GM18526 (cell line): ENCODE results near the gene NPAS2.

Experiments used
- POLR2A ChIP-seq: IDR thresholded peaks from 3 replicates; pipeline ENCODE4 v1.6.1; 2011; ENCODE audit not compliant: insufficient read length; ENCODE audit errors: extremely low read depth

NPAS2 gene

DNA sequence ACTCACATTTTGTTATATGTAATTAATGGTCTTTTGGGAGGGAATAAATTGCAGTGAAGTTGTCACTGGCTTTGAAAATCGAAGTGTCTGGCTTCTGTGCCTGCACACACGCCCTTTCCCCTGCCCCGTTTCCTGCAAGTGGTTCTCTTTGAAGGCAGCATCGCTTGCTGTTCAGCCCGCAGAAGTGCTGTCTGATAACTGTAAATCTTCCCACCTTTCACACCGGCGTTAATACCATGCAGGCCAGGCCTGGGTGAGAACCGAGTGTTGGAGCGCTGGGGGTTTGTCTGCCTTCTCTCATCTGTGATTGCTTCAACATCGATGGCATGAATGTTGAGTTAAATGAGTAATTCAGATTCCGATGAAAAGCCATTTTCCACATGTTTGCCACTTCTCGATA is 144.3 kb downstream of the NPAS2 start:
- TF ChIP-seq POLR2A, result no peak

DNA sequence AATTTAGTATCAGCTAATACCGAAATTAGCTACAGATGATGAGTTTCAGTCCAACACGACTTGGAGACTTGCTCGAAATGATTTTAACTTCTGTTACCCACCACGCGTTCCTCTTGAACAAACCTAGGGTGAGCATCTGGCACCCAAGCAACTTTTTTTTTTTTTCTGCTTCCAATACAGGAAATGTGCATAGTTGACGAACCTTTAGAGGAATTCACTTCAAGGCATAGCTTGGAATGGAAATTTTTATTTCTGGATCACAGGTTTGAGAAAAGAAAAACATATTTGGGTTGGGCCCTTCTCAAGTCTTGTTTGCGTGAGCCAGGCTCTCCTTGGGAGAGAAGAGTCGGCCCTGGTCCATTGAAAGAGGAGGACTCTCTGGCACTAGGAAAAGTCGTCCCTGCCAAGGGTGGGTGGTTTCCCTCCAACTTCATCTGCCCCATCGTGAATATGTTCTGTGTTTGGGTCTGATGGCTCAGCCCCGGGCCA is 144.8 kb downstream of the NPAS2 start:
- TF ChIP-seq POLR2A, result no peak

DNA sequence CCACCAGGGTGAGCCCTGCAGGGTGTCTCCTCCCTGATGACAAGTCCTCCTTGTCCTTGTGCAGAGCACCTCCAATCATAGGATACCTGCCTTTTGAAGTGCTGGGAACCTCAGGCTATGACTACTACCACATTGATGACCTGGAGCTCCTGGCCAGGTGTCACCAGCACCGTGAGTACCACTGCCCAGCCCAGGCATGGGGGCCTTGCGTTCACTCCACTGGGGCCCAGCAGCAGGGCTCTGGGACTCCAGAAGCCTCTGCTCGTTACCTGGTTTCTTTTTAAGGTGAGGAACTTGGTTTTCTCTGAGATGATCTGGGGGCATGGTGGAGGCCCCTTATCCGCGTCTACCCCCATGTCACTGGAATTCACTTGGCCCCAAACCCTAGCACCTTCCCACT is 145.7 kb downstream of the NPAS2 start:
- no peak for TF ChIP-seq POLR2A

DNA sequence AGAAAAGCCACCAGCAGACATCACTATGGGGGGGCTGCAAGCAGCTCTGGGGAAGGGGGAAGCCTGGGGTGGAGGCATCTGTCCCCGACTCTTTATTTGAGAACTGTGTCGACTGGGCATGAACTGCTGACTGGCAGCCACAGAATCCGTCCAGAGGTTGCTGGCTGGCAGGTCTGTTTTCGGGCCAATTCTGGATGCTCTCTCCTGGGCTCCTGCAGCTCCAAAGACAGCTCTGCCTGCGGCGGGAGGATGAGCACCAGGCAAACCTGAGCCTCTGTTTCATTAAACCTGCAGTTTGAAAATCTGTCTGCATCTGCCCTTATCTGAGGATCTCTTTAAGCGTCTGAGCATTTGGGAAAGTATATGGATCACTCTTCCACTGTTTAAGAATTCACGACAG is 147.8 kb downstream of the NPAS2 start:
- TF ChIP-seq POLR2A, result no peak

DNA sequence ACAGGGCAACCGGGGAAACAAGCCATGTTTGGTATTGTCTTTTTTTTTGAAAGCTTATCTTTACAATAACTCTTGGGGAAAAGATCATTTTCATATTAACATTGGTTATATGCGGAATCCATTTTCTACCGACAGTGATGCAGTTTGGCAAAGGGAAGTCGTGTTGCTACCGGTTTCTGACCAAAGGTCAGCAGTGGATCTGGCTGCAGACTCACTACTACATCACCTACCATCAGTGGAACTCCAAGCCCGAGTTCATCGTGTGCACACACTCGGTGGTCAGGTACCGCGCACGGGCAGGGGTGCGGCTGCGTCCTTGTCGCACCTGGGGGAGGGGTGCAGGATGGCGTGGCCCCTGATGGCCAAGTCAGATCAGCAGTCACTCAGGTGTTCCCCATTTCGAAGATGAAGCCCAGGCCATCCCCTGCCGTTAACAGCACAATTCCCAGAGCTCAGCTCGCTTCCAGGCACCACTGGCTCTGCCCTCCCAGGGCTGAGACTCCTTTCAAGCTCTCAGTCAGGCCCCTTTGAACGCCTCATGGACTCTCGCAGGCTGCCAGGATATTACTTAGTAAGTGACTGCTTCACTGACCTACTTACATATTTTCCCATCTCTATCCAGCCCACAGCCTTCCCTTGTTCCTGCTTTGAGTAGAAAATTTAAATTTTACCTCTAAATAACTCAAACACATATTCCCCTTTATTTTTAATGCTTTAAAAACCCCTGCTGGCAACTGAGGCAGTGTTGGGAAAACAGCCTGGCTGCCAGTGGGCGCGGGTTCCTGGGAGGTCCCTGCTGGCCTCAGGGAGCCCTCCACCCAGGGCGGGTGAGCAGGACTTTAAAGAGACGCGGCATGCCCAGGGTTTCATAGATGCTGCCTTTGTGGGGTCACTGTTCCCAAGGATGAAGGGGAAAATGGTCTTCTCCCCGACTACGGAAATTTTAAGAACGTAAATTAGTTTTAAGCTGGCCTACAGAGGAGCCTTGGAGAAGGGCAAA is 148.5 kb downstream of the NPAS2 start:
- no peak for TF ChIP-seq POLR2A

DNA sequence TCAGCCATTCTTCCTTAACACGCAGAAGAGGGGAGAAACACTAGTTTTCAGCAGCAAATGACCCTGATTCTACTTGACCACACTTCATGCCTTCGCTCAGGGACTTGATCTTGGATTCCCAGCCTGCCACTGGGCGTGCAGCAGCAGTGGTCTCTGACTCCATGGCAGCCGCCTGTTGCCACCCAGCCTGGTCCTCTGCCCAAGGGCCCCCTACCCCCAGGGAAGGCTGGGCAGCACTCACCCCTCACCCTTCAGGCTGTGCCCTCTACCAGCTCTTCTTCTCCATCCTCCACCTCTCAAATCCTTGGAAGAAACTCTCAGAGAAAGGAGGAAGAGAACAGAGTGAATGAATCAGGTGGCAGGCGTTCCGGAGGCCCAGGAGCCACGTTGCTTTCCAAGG is 150.1 kb downstream of the NPAS2 start:
- TF ChIP-seq POLR2A, result no peak

DNA sequence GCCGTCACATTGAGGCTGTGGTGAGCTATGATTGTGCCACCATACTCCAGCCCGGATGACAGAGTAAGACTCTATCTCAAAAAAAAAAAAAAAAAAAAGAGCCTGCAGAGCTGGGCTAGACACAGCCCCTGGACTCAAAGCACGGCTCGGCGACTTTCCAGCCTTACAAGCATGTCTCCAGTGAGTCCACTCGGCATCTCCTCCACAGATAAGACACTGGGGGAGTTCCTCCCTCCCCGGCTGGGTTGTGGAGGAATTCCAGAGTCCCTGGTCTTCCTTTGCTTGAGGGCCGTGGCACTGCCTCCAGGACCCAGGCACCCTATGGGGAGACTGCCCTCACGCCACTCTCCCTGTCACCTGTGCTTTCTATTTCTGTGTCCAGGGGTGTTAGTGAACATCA is 151.3 kb downstream of the NPAS2 start:
- no peak for TF ChIP-seq POLR2A

DNA sequence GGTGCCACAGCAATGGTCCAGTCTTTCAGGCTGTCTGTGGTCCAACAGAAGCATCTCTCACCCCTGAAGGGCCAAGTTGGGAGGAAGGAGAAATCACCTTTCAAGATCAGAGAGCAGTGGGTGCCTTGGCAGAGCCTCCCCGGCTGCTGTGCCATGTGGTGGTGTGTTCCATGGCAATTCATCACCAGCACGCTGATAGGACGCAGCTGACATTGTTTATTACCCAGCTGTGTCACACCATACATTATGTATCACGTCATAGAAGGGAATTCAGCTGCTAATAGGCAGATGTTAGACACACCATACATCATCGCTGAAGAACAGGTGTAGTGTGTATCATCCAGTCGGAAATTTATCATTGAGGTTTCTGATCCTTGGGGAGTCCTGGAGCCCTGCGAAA is 152.5 kb downstream of the NPAS2 start:
- TF ChIP-seq POLR2A, result no peak

DNA sequence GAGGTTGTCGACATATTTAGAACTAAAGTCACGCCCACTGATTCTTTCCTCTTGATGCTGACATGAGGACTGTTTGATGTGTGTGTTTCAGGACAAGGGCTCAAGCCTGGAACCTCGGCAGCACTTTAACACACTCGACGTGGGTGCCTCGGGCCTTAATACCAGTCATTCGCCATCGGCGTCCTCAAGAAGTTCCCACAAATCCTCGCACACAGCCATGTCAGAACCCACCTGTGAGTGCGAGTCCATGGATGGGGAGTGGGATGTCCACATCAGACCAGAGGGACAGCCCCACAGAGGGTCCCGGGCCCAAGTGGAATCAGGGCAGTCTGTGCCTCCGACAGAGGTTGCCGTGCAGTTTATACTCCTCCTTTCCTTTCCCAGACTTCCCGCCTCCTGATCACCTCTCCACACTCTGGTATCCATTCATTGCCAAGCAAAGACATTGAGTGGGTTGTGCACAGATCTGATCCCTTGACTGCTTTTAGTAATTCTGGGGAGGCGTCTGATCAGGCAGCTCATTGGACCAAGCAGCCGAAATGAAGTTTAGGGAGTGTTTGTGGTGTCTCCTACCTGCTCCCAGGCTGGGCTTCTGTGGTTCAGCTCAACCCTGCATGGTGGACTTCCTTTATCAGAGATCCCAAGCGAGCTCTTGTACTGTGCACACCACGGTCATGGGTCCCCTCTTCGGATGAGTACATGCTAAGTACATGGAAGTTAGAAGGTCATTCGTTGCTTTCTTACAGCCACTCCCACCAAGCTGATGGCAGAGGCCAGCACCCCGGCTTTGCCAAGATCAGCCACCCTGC is 155.0 kb downstream of the NPAS2 start:
- TF ChIP-seq POLR2A, result no peak

DNA sequence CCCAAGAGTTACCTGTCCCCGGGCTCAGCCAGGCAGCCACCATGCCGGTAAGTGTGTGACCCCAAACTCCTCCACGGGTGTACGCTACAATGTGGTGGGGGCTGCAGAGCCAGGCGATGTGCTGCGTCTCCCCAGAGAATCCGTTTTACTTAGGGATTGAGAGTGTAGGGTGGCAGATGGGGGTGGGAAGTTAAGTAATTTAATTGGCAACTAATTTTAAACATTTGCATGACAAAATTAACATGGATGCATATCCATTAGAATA is 155.5 kb downstream of the NPAS2 start:
- TF ChIP-seq POLR2A, result no peak

DNA sequence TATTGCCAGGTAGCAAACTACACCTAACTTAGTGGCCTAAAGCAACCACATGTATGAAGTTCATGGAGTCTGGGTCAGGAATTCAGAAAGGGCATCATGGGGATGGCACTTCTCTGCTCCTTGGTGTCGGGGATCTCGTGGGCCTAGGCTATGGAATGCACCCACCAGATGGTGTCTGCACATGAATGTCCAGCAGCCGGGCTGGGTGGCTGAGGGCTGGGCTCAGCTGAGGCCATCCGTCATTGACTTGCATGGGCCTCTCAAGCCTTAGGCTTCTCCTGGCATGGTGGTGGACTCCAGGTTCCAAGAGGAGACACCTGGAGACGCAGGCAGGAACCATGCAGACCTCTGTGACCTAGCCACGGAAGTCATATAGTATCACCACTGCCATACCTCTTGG is 156.1 kb downstream of the NPAS2 start:
- no peak for TF ChIP-seq POLR2A

DNA sequence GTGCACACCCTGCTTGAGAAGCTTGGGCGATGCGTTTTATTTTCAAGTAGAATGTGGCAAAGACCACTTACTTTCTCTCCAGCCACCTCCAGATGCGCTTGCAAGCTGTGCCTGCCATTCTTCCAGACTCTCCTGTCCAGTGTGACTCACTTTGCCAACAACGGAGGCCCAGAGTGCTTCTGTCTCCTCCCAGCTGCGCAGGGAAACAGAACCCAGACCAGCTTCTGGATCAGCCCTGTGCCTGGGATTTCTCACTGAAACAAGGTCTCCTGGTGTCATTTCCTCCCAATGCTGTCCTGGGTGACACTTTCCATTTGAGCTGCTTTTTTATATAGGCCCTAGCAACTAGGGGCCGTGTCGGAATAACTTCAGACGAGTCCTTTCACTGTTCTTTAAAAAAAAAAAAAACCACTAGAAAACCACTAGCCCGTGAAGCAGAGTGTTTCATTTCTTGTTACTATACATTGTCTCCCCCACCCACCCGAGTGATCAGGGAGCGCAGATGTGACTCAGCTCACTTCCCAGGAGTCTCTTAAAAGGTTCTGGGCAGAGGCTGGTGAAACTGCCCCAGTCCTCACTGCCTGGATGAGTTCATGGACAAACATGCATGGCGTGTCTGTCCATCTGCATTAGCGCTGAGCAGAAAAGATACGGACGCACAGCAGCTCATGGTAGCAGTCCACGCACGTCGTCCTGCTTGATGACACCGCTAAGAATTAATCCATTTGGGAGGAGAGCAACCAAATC is 156.9 kb downstream of the NPAS2 start:
- no peak for TF ChIP-seq POLR2A

DNA sequence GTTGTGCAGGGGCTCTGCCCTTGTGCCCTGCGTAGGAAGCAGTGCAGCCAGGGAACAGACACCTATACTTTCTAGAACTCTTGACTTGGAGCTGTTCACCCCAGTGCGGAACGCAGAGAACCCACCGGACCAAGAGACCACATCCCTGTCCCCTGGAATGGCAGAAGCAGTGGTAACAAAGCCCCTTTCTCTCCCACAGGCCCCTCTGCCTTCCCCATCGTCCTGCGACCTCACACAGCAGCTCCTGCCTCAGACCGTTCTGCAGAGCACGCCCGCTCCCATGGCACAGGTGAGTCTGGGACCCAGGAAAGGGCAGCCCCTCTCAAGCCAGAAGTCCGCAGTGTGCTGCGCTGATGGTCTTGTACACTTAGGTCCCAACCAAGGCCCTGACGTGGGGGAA is 157.6 kb downstream of the NPAS2 start:
- no peak for TF ChIP-seq POLR2A

DNA sequence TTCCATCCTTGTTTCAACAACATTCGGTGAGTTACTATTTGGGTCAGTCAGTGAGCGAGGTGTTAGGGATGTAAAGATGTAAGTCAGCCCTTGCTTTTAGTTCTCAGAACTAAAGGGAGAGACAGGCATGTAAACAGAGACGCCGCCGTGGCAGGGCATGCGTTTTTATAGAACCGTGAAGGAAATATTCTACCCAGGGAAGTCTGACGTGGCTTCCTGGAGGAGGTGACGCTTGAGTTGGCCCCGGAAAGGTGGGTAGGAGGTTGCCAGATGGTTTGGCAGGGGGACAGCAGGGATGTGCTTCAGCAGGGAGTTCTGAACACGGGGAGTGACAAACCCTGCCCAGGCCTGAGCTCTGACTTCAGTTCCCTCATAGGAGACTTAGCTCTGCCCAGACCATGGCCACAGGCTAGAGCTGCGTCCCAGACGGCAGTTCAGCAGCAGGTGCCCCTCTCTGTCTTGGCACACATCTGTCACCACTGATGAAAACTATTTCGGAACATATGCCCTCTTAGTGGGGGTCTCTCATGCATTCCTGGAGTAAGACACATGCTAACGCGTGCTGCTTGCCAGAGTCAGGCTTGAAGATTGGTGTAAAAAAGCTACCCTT is 158.7 kb downstream of the NPAS2 start:
- TF ChIP-seq POLR2A, result no peak

DNA sequence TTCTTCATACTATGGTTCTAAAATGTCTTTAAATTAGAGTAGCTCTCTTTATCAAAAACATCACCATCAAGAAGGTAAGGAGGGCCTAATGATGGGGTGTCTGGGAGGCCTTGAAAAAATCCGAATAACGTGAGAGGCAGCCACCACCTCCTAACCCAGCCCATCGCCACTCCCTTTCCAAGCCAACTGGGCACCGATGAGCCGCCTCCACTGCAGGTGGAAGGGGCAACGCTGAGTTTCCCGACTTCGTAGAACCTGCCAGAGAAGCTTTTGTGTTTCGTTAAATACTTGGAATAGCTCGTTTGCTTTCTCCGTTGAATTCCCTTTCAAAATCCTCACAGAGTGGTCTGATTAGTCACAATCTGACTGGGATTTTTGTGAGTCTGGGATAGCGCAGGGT is 160.1 kb downstream of the NPAS2 start:
- TF ChIP-seq POLR2A, result no peak
